CD4-positive, alpha-beta T cell treated with Interleukin-17A for 4 hours (primary cell): ENCODE measurements around the gene HOXC10.

Source experiments
- DNase-seq: peaks from one replicate; pipeline ENCODE4 v3.0.0-alpha.2; 2020; ENCODE audit warnings: mixed read lengths

HOXC10 gene

DNA sequence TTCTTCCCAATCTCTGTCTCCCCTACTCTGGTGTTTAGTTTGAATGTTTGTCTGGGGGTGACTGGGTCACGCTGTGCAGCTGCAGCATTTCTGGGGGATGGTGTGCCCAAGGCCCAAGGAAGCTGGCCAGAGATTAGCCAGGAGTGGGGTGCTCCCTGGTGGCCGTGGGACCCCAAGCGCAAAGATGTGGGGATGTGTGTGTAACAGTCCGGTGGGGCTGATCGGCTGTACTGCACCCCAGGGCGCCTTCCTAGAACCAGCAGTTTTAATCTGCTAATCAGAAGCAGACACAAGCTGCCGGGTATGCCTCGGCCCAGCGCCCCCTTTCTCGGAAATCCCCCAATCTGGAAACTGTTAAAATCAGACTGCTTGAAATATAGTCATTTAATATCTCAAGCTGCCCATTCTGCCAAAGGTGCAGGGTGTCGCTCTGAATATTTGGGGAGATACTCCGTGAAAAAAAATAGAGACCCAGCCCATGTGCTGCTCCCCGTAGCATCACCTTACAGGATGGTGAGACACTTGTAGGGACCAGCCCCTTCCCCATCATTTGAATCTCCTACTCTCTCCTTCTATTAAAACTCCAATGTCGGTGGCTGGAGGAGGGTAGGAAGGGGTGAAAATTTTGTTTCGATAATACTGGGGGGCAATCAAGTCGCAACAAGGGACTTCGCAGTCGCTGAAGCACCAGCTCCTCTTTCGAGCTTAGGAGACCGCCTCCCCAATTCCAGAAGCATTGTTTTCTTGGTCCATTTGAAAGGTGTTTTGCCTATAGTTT, 19.3 kb downstream of the HOXC10 start:
- DNase-seq: no peak

DNA sequence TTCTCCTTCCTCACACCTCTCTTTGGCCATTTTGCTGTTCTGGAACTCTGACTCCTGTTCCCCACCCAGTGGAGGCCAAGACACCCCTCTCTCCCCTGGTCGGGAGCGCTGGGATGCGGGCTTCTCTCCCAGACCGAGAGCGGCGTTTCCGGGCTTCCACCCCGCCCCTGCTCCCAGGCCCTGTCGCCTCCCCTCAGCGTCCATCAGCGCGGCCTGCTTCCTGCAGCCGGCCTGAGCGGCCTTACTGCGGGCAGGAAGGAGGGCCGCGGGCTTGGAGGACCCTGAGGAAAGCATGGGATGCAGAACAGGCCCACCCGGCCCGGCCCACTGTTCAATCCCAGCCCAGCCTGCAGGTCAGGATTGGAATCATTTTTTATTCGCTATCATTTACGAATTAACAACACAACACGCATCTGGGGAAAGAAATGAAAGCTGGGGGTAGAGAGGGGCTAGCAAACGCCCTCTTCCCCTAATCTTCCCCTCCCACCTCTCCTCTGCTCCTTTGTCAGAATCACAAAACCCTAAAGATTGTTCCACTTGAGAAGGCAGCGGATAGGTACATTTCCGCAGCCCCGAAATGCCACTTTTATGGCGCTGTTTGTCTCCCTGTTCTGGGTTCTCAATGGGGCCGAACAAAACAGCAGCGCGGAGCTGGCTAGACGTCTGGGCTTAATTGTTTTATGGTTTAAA, 20.0 kb downstream of the HOXC10 start:
- no peak for DNase-seq

DNA sequence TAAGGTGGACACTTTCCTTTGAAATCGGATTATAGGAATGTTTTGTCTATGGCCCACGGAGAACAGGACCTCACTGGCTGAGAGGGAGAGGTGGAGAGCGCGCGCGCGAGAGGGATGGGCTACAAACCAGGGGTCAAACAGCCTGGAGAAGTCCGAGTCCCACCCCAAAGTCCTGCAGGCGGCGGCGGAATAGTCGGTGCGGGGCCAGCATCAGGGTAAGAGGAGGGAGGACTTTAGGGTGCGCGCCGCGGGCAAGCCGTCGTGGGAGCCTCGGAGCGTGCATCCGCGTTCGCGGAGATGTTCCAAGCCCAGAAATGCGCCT, 20.5 kb downstream of the HOXC10 start:
- no peak for DNase-seq

DNA sequence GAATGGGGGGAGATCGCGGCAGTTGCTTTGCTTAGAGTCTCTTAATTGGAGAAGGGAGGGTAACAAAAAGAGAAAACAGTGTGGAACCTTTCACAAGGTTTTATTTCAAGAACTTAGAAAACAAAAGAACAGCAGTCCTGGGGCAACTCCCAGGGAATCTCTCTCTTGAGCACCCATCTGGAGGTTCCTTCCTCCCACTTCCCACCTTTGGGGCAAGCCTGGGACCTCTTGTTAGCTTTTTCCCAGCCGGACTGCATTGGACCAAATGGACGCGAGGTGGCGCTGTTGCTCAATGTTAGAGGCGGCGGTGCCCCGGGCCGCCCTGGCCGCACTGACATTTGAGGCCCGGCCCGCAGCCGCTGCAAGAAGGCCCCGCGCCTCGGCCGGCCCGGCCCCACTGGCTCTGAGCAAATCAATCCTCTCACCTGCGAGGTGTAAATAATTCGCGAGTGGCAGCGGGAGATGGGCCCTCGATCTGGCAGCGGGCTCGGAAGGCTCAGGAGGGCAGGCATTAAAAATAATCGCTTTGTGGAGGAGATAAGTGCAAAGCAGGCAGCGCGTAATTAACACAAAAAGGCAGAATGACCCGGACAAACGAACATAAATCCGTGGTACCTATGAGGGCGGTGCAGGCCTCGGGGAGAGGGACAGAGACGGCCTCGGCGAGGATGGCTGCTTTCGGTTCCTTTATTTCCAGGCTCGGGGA, 21.1 kb downstream of the HOXC10 start:
- DNase-seq: peak; percentile 91

DNA sequence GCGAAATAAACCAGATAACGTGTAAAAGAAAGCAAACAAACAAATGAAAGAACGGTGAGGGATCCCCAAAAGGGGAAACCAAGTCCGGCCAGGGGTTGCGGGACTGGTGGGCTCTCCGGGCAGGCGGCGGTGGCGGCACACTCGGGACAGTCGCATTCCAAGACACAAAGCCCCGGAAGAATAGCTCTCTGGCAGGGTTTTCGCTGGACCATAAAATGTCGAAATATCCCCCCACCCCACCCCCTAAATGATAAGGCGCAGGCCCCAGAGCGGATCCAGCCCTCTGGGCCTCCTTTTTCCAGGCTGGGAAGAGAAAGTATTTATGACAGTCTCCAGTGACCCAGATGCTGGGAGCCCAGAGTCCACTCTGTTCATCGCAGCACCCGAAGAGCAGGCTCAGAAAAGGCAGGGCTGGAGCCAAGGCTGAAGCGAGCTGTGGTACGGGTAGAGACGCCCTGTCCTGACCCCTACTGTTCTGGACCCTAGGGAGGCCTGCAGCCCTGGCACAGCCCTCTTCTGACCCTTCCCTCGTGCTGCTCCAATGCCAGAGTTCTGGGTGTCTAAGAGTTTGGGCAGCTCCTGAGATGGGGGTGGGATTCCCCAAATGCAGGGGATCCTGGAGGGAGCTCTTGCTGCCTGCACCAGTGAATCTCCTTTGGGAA, 21.7 kb downstream of the HOXC10 start:
- DNase-seq: no peak

DNA sequence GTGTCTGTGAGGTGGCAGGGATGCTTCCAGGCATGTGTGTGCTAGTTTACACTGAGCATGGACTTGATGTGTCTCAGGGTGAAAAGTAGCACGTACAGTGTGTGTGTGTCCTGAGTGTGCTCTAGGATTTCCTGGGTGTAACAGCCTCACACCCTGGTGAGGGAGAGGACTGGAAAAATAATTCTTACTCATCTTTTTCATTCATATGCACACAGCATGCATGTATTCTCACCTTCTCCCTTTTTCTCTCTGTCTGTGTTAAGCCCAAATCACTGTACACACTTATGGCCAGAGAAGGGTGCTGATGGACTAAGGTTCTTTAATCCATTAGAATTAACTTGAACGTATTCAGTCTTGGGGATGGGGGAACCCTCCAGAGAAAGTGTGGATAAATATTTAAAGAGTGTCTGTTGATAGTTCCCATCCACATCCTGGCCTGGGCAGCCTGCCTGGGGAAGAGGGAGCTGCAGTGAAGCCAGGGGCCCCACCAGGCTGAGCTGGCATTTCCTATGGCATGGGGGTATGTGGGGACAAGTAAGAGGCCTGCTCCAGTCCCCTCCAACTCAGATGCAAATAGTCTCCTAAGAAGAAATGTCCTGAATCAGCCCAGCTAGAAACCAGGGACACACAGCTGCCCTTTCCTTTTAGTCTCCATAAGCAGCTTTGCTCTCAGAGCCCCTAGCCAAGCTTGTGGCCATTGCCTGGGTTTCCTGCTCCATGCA, 22.8 kb downstream of the HOXC10 start:
- no peak for DNase-seq

DNA sequence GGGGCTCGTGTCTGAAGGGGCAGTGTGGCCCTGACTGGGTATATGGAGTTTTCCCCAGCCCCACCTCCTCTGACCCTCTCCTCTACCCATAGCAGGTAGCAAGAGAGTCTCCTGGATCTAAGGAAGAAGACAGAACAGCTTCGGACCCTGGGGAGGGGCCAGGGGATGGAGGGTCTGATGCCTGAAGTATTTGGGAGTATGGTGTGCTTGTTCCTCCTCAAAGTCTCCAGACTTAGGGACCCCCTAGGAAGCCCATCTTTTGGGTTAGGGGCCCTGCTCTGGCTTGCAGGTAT, 23.3 kb downstream of the HOXC10 start:
- DNase-seq: no peak

DNA sequence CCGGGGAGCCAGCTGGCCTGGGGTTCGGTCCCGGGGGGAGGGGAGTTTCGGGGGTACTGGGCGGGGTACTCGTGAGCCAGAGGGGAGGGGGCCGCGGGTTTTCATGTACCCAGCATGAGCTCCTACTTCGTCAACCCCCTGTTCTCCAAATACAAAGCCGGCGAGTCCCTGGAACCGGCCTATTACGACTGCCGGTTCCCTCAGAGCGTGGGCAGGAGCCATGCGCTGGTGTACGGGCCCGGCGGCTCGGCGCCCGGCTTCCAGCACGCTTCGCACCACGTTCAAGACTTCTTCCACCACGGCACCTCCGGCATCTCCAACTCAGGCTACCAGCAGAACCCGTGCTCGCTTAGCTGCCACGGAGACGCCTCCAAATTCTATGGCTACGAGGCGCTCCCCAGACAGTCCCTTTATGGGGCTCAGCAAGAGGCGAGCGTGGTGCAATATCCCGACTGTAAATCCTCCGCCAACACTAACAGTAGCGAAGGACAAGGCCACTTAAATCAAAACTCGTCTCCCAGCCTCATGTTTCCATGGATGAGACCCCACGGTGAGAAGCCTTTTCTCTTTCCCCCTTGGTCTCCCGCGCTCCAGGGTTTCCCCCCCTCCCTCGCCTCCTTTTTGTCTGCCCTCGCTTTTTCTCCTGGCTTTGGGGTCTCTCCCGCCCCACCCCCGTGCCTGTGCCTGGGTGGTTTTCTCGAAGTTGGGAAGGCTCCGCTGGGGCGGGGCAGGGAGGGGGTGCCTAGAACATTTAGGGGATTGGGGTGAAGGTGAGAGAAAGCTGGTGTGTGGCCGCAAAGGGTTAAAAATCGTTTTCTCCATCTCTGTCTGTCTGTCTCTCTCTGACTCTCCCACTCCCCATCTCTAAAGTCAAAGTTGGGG, 24.5 kb downstream of the HOXC10 start:
- peak; percentile 37 for DNase-seq

DNA sequence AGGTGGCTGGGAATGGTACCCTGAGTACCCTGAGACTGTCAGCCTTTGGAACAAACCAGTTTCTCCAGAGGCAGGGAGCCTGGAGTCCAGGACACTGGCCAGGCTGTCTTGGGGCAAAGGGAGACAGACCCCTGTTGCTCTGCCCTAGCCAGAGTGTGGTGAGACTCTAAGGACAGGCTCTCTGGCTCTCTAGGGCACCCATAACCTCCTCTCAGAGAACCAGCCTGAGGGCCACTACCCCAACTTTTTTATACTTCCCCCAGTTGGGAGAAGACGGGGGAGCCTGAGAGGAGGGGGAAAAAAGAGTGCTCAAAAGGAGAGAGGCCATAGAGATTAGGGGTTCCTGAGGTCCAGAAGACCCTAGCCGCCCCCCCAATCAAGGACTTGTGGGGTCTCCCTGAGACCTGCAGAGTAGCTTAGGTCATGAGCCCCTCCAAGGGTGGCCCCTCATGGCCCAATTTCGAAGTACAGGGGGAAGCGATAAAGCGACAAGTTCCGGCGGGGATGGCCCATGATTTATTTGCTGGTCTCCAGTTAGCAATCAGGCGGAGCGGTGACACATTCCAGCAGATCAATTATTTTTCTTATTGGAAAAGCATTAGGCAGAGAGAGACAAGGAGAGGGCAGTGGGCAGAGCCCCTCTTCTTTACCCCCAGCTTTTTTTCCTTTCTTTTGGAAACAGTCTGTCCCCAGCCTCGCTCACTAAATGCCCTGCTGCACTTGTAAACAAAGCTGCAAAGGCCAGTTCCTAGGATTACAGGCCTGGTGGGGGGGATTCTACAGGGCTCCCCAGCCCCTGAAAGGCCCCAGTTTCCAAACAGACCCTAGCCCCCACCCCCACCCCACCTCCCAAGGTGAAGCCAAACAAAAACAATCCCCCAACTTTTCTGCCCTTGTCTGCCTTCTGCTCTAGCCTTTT, 25.4 kb downstream of the HOXC10 start:
- DNase-seq: no peak

DNA sequence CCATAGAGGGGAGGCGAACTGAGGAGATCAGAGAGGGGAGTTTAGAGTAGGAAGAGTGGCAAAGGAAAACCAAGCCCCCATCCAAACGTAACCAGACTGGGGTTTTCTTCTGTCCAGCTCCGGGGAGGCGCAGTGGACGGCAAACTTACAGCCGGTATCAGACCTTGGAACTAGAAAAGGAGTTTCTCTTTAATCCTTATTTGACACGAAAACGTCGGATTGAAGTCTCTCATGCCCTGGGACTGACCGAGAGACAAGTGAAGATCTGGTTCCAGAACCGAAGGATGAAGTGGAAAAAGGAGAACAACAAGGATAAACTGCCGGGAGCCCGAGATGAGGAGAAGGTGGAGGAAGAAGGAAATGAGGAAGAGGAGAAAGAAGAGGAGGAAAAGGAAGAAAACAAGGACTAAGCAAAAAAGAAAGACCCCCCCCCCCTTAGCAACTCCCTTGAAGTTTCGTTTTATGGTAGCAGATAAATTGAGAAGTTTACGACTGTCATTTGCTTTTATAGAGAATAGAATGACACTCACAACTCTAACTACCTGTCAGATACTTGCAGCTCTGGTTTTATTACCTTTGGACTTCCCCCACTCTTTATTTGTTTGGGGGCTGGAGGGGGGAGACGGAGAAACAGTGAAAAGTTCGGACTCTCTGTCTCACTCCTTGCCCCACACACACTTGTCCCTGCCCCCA, 26.2 kb downstream of the HOXC10 start:
- DNase-seq: no peak

DNA sequence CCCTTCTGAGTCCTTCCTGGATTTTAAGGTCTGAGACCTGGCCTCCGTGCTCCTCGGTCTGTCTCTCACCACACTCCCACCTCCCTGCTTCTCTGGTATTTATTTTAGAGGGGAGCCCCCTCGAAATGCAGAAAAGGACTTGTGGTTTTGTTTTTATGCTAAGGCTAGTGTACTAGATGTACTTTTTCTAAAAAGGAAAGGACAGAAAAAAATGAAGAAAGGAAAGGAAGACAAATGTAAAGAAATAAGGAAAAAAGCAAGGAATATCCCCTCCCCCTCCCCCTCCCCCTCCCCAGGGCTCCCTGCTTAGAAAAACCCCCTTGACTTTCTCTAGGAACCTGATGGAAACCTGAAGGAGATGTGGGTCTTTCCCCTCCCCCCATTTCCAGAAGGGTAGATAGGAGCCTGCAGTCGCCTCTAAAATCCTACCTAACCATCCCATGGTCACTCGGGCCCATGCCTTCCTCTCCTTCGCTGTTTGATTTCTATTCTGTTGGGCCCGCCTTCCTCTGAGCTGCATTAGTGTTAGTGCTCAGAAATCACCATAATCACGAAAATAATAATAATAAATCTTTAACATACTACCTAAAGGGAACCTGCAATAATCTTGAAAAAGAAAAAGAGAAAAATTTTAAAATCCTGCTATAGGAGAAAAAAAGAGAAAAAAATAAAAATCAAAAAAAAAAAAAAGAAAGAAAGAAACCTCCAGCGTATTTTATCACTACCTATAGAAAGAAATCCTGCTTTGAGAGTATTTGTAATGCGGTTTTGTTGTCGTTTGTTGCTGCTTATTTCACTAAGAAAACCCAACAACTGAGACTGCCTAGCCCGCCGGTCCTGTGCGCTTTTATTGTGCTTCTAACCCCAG, 27.0 kb downstream of the HOXC10 start:
- DNase-seq: no peak

DNA sequence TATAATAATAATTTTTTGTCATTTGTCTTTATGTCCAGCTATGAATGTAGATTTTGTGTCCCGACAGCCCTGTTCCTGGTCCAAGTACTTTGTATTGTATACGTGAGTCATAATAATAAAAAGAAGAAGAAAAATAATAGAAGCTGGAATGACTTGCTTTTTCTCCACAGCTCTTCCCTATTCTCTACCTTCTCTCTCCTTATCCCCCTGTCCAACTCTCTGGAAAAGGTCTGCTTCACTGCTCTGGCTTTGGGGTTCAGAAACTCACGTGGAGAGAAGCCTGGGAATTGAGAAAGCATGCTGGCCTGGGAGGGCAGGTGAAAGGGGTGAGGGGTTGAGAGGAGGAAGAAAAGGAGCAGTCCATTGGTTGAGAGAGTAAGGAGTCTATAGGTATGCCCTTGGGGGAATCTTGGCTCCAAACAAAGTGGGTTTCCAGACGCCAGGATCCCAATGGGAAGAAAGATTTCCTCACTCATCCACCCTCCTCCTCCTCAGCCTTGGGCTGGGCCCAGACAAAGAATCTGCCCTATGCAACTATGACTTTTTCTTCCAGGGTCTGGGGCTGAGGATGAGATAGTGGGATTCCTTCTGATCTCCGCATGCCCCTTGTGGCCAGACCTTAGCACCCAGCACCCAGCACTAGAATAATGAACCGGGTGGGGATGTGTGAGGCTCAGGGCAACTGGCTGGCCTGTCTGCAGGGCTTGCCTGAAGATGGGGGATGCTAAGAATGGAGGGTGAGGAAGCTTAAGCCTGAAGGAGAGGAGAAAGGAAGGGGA, 27.9 kb downstream of the HOXC10 start:
- DNase-seq: no peak

DNA sequence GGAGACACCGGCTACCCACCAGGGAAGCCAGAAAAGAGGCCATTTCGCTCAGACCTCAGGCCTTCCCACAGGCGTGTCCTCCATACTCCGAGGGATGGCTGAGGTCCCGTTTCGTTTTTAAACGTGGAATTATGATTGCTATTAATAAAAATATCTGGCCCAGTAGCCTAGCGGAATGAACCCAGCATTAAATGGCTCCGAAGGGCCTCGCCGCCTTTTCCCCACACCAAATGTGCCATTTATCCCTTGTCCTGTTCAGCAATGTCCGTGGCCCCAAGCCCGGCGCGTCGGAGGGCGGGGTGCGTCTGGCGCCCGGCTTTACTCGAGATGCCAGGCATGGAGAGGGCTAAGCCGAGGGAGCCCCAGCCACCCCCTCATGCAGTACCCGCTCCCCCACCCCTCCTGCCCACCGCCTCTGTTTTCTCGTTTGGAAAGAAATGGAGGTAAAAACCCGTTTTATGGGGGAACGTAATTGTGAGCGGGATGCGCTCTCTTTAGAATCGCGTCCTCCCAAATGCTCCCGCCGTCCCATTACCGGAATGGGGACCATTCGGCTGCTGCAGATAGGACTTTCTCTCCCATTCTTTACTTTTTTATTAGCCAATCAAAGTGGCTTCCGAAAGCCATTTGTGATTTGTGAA, 29.6 kb downstream of the HOXC10 start:
- DNase-seq: no peak

DNA sequence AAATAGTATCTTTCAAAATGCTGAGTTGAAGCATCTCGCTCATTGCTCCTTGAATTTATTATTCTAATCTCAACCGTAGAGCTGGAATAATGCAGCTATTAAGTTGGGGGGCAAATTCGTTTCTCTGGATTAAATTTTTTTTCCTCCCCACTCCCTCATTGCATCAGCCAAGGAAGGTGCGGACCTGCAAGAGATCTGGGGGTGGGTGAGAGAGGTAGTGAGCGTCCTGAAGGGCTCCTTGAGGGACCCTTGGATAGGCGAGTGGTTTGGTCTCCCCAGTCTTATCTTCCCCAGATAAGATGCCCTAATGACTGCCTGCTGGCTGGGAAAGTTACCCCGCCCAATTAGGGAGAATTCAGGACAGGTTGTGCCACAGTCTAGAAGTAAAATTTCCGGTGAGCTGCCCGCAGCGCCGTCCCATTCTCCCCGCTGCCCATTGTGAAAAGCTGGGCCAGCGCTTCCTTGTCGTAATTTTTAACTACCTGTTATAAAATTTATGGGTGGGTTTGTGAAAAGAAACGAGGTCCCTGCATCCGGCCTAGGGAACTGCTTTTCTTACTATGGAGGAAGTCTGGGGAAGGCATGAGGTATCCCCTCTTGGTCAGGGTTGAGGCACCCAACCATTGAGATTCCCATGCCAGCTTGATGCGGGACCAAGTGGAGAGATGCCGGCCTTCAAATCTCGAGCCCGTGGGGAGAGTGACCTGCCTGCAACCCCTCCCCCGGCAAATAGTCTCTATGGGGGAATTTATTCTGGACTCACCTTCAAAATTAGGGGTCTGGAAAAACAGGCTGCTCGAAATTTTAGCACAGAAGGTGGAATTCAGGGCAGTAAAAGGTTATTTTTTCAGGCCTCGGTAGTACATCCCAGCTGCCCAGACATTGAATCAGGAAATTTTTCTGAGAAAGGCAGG, 30.3 kb downstream of the HOXC10 start:
- no peak for DNase-seq

DNA sequence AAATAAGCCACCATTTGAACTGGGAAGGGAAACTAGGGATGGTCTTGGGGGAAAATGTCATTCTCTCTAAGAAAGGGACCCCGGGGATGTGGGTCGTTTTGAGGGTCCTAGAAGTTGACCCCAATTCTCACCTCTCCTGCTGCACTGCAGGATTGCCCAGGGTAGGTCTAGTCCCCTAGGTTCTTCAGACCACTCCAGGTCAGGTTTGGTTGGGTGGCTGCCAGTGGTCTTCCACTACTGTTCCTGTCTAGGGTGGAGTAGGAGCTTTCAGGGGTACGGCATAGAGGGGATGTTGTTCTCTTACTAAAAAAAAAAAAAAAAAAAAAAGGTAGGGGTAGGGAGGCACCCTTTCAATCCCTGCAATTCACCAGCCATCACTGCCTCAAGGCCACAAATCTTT, 31.1 kb downstream of the HOXC10 start:
- DNase-seq: no peak

DNA sequence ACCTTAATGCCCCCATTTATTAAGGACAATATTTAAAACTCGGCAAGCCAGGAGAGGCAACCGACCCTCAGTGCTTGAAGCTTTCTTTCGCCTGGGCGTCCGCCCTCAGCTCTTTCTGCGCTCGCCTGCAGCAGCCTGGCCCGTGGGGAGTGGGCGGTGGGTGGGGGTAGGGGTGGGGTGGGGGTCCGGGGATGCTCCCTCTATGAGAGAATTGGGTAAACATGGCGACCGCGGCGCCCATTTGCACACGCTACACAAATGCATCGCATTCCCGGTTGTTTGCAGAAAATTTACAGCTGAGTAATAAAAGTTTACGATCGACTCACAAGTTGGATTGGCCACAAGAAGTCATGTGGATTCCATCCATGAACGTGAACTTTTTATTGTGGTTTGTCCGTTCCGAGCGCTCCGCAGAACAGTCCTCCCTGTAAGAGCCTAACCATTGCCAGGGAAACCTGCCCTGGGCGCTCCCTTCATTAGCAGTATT, 31.6 kb downstream of the HOXC10 start:
- no peak for DNase-seq
